ENCODE results near the gene TRAF7. TPM values are rescaled to one million over a fixed set of nuclear protein-coding genes. Genes with fewer than 3 reads are reported as not detected.
"Not testable (repeated sequence)": the region's sequence is repeated elsewhere in the genome, so short reads cannot be mapped to it uniquely, and the experiment has no call there.

Gene TRAF7
- total RNA-seq, 2 donors from 2014 or later = 69.0 to 91.7 TPM

DNA sequence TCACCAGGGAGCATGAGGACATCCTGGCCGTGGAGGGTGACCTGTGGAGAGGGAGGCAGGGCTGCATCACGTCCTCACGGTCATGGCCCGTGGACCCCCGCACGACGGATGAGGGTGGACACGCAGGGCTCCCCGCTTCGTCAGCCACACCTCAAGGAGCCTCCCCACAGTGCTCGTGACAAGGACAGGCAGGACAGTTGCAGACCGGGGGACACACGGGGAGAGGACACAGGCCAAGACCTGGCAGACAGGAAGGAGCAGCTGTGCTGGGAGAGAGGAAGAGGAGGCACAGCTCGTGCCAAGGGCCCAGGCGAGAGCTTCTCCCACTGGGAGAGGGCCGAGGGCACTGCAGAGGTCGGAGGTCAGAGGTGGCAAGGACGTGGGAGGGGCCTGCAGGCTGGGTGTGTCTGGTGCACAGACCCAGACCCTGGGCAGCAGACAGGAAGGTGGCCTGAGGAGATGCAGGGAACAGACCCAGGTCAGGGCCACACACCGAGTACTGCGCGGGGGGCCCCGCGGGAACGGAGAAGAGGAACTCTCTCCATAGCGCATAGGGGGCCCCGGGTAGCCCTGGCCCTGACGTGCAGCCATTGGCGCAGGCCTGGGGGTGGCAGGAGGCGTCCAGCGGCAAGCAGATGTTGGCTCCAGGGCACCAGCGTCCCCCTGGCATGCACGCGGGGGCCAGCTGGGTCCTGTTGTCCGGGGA, 40.5 kb upstream of the TRAF7 start:
- H3K27me3 Mint-ChIP-seq; ATAC-seq; H3K9me3 Mint-ChIP-seq; DNase-seq (ENCODE audit: low spot score); H3K27ac Mint-ChIP-seq; H3K36me3 Mint-ChIP-seq; H3K4me1 Mint-ChIP-seq (ENCODE audit: low read depth in 2 of 2); H3K4me3 Mint-ChIP-seq: not testable (repeated sequence)

DNA sequence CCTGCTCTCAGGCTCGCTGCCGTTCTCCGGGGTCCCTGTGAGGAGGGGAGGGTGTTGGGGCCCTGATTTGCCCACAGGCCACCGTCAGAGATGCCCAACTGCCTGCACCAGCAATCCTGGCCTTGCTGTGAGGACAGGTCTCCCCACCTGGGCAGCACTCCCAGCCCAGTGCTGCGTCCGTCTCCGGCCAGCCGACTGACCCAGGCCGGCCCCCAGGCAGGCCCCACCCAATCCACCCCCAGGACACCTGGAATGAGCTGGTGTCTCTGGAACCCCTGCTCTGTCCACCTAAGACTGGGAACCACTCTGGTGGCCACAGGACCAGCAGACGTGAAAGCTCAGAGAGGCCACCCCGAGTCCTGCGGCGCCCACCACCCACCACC, 40.0 kb upstream of the TRAF7 start:
- Mint-ChIP-seq H3K9me3 (no peaks in the 10 kb centered on the region), H3K4me3 (no peak overlapping the region), H3K4me1 (ENCODE audit: low read depth in 2 of 2) (peaks cover 0 to 4% of the 10 kb centered on the region in 2 donors), H3K27me3 (no peaks in the 10 kb centered on the region), H3K36me3 (no peaks in the 10 kb centered on the region), H3K27ac (no peak overlapping the region)
- DNase-seq (ENCODE audit: low spot score) (no peak), ATAC-seq (no peak)

DNA sequence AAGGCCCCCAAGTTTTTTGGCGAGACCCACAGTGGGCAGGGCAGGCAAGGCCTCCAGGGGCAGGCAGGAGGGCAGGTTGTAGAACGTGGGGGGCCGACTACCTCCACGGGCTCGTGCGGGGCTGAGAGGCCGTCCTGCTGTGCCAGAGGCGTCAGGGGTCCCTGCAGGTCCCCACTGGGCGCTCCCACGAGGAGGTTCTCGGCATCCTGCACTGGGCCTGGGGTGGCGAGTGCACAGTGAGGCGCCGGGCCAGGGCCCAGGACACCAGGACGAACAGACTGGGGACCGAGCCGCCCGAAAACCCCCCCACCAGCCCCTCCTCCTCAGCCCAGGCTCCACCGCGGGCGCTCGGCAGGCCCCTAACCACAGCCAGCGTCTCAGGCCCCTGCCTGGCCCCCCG, 39.2 kb upstream of the TRAF7 start:
- ATAC-seq; DNase-seq (ENCODE audit: low spot score): not testable (repeated sequence)

DNA sequence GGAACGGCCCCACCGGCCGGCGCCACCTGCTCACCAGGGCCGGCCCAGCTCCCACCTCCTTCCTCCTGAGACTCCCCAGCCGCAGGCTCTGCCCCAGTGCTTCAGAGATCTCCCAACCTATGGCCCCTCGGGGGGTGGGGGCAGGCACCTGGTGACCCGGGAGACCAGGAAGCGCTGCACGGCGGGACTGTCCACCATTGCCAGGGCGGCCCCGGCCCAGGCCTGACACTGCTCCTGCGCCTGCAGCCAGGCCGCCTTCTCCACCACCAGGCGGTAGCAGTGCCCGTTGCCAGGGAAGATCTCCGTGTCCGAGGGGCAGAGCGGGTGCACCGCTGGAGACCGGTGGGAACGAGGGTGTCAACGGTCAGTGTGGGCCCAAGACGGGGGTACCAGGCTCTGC, 38.2 kb upstream of the TRAF7 start:
- H3K9me3 Mint-ChIP-seq; ATAC-seq; H3K4me3 Mint-ChIP-seq; H3K4me1 Mint-ChIP-seq (ENCODE audit: low read depth in 2 of 2); H3K27ac Mint-ChIP-seq; DNase-seq (ENCODE audit: low spot score); H3K36me3 Mint-ChIP-seq; H3K27me3 Mint-ChIP-seq: not testable (repeated sequence)

More for the DNA sequence above, 39.2 kb upstream of the TRAF7 start:
- not testable (repeated sequence) for H3K27me3 Mint-ChIP-seq; H3K4me1 Mint-ChIP-seq (ENCODE audit: low read depth in 2 of 2); H3K36me3 Mint-ChIP-seq; H3K4me3 Mint-ChIP-seq; H3K27ac Mint-ChIP-seq; H3K9me3 Mint-ChIP-seq

DNA sequence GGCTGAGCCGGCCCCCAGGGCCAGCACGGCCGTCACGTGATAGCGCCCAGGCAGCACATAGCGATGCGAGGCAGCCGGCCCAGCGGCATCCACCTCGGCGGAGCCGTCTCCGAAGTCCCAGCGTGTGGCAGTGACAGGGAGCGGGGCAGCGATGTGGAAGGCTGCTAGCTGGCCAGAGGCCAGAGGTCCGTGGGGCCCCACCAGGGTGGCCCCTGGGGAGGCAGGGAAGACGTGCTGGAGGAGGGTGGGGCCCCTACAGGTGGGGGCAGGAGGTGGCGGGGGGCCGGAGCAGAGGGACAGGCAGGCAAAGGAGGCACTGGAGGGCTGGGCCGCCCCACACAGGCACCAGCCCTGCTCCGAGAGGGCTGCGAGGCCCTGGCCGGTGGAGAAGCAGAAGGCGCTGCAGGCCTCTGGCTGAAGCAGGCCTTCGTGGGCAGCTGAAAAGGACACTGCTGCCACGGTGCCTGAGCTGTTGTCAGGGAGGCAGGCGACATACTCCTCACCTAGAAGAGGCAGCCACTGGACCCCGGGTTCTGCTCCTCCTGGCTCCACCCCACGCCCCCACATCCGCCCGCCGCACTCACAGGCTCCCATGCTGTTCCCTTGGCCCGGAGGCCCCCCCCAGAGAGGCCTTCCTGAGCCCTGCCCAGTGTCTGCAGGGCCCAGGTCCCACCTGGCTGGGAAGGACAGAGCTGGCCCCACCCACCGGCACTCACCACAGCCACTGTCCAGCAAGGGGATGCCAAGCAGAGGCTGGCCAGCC, 37.4 kb upstream of the TRAF7 start:
- H3K9me3 Mint-ChIP-seq; H3K4me1 Mint-ChIP-seq (ENCODE audit: low read depth in 2 of 2); H3K27ac Mint-ChIP-seq; H3K27me3 Mint-ChIP-seq; H3K36me3 Mint-ChIP-seq; H3K4me3 Mint-ChIP-seq; ATAC-seq: not testable (repeated sequence)
- peak; percentile 42 for DNase-seq (ENCODE audit: low spot score)

DNA sequence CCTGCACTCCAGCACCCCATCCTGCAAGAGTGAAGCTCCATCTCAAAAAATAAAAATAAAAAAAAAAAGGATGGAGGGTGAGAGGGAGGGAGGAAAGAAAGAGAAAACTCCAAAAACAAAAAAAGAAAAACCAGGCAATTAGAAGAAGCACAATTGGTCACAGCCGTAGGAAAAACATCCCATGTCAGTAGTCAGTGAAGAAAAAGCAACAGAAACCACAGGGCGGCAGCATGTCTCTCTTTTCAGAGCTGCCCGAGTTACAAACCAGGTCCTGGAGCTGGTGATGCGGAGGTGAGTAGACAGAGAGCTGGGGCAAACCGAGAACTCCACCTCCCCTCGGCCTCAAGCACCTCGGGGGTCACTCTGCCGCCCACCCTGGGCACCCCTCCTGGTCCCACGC, 34.3 kb upstream of the TRAF7 start:
- H3K27me3 Mint-ChIP-seq; ATAC-seq; H3K4me1 Mint-ChIP-seq (ENCODE audit: low read depth in 2 of 2); H3K27ac Mint-ChIP-seq; H3K4me3 Mint-ChIP-seq; H3K9me3 Mint-ChIP-seq; H3K36me3 Mint-ChIP-seq; DNase-seq (ENCODE audit: low spot score): not testable (repeated sequence)

DNA sequence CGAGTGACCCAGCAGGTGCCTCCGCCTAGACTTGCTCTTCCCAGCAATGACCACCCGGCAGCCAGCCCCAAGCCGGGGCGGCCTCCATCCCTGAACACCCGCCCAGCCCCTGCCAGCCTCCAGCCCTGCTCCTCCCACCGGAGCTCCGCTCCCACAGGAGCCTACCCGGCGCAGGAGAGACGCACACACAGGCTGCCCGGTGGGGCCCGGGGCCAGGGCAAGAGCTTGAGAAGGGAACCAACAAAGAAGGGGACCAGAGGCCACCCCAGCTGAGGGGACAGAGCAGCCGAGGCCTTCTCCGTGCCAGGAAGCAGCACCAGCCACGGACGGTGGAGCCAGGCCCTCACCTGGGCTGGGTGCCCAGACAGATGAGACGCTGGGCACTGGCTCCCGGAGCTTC, 33.7 kb upstream of the TRAF7 start:
- no peaks in the 10 kb centered on the region for H3K9me3 Mint-ChIP-seq
- no peak overlapping the region for H3K27ac Mint-ChIP-seq
- DNase-seq (ENCODE audit: low spot score) (no peak), ATAC-seq (no peak)
- H3K4me3 Mint-ChIP-seq = no peak overlapping the region
- no peaks in the 10 kb centered on the region for H3K36me3 Mint-ChIP-seq
- peaks cover 4 to 6% of the 10 kb centered on the region in 2 donors for H3K4me1 Mint-ChIP-seq (ENCODE audit: low read depth in 2 of 2)
- H3K27me3 Mint-ChIP-seq = no peaks in the 10 kb centered on the region

DNA sequence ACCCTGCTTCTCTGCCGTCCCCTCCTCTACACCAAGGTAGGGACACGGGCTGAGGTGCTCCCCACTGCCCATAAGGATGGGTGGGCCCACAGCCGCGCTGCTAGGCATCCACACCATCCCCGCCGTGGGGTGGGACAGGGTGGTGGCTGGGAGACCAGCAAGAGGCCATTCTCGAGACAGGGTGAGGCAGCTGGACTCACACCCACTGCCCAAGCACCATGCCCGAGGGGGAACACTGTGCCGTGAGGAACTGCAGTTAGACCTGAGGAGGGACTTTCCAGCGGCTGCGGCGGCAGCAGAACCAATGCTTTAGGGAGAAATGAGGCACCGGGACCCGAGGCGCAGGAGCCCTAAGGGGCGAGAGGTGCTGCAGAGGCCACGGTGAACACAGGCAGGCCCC, 33.2 kb upstream of the TRAF7 start:
- DNase-seq (ENCODE audit: low spot score) (peak; percentile 48), ATAC-seq (no peak)
- Mint-ChIP-seq H3K9me3 (no peaks in the 10 kb centered on the region), H3K4me1 (ENCODE audit: low read depth in 2 of 2) (peaks cover 6 to 7% of the 10 kb centered on the region in 2 donors), H3K4me3 (no peak overlapping the region), H3K36me3 (no peaks in the 10 kb centered on the region), H3K27me3 (no peaks in the 10 kb centered on the region), H3K27ac (no peak overlapping the region)

DNA sequence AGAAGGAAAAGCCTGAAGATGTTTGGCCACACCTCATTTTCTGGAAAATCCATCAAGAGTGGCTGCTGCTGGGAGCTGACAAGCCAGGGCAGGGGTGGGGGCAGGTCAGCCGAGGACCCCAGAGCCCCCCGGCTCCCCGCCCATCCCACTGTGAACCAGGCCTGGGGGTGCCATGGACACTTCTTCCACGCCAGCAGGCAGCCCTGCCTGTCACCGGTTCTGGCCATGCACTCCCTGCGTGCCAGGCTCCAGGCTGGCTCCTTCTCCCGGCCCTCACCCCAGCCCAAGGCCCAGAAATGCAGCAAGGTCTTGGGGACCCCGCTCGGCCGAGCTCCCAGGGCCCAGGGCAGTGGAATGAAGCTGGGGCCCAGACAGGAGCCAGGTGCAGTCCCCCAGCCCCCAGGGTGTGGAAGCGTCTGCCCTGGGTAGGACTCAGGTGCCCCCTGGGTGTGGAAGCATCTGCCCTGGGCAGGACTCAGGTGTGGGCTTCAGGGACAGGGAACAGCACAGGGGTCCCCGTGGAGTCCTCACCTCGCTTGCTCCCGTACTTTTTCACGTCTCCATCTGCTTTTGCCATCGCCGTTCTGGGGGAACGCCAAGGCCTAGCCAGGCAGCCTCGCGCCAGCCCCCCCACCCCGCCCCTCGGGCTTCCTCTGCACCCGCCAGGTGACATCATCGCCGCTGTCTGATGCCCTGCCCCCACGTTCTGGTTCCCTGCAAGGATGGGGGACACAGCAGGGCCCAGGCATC, 32.5 kb upstream of the TRAF7 start:
- not testable (repeated sequence) for H3K27me3 Mint-ChIP-seq; H3K36me3 Mint-ChIP-seq; ATAC-seq; H3K4me1 Mint-ChIP-seq (ENCODE audit: low read depth in 2 of 2); H3K9me3 Mint-ChIP-seq; H3K27ac Mint-ChIP-seq; H3K4me3 Mint-ChIP-seq
- peak; percentile 39 for DNase-seq (ENCODE audit: low spot score)

DNA sequence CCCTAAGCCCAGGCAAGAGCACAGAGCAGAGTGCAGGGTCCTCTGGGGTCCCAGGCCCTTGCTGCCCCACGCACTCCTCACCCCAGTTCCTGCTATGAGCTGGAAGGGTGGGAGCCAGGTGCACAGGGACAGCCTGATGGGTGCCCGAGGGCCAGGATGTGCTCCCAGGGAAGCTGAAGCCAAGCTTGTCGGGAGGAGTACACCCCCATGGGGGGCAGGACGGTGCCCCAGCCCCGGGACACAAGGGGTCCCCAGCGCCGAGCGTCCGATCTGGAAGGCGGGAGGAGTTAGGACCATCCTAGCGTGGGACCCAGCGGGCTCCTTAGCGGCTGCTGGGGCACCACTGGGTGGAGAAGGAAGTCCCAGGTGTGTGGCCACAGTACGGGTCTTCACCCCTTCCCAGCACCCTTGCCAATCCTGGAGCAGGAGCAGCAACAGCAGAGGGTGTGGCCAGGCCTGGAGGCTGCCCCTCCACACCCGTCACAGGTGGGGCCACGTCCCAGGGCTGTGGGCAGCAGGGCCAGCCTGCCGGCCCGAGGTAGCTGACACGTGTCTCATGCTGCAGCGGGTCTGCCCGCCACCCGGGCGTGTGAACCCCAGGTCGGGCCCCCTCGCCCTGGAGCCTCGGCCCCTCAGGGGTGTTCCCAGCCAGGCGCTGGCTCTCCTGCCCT, 31.7 kb upstream of the TRAF7 start:
- not testable (repeated sequence) for ATAC-seq; H3K9me3 Mint-ChIP-seq; H3K27ac Mint-ChIP-seq; H3K27me3 Mint-ChIP-seq; DNase-seq (ENCODE audit: low spot score); H3K4me3 Mint-ChIP-seq; H3K36me3 Mint-ChIP-seq
- peaks cover 11 to 12% of the 10 kb centered on the region in 2 donors for H3K4me1 Mint-ChIP-seq (ENCODE audit: low read depth in 2 of 2)

DNA sequence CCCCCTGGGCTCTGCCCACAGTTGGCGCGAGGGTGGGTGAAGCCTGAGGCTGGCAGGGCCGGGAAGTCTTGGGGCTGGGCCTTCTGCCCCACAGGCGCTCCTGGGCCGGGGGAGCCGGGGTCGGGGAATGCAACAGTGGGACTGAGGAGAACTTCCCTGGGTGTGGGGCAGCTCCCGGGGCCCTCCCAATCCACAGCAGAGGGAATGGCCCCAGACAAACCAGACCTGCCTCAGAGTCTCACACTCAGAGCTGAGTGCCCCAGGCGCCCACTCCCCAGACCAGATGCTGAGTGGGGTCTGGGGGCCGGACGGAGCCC, 31.2 kb upstream of the TRAF7 start:
- not testable (repeated sequence) for DNase-seq (ENCODE audit: low spot score); H3K36me3 Mint-ChIP-seq; H3K27ac Mint-ChIP-seq; ATAC-seq; H3K9me3 Mint-ChIP-seq; H3K27me3 Mint-ChIP-seq; H3K4me3 Mint-ChIP-seq
- peaks cover 11 to 12% of the 10 kb centered on the region in 2 donors for H3K4me1 Mint-ChIP-seq (ENCODE audit: low read depth in 2 of 2)

DNA sequence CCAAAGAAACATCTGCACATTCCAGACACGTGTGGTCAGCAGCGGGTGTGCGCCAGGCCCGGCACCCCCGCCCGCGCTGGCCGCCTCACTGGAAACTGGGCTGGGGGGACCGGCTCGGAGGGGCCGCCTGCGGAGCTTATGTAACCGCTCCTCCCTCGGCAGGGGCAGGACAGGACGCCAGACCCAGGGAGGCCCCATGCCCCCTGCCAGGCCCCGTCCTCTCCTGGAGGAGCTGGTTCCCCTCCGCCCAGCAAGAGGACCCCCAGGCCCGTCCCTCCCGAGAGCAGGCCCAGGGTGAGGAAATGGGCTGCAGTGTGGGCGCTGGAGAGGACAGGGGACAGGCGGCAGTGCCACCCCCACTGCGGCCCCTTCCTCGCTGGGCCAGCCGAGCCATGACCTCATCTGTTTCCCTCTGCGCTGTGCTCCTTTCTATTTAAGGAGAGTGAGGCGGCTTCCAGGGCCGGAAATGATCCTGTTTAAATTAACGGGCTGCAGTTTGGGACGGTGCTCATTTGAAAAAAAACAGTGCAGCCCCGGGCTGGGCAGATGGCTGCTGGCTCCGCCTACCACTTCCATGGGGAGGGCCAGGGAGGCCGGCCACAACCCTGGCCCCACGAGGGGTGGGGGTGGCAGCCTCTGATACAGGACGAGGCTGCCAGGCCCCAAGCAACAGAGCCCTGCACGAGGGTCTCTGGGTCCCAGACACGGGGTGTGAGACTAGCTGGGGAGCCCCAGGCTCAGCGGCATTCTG, 30.7 kb upstream of the TRAF7 start:
- not testable (repeated sequence) for H3K27ac Mint-ChIP-seq; H3K9me3 Mint-ChIP-seq; ATAC-seq; H3K27me3 Mint-ChIP-seq; H3K36me3 Mint-ChIP-seq; H3K4me3 Mint-ChIP-seq; DNase-seq (ENCODE audit: low spot score)
- H3K4me1 Mint-ChIP-seq (ENCODE audit: low read depth in 2 of 2) = peaks cover 11 to 12% of the 10 kb centered on the region in 2 donors

DNA sequence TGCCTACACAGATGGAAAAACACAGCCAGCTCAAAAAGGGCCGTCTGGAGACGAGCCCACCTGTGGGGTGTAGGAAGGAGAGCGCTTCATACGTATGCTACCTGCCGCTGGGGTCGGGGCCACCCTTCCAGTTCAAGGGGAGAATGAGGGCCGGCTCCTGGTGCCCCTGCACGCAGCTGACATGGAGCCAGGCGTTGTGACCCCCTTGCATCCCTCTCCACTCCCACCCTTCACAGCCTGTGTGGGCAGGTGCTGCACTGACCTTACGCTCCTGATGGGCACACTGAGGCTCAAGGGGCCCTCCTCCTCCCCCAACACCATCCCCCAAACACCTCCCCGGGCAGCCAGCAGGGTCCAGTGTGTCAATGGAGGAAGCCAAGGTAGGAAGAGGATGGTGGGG, 30.0 kb upstream of the TRAF7 start:
- ATAC-seq; H3K27ac Mint-ChIP-seq; H3K4me3 Mint-ChIP-seq; H3K36me3 Mint-ChIP-seq; DNase-seq (ENCODE audit: low spot score); H3K9me3 Mint-ChIP-seq; H3K27me3 Mint-ChIP-seq: not testable (repeated sequence)
- H3K4me1 Mint-ChIP-seq (ENCODE audit: low read depth in 2 of 2) = peaks cover 8 to 11% of the 10 kb centered on the region in 2 donors
